NCI-H146 treated with DMSO at 0.1 percent for 48 hours (cell line): ENCODE results near the gene SLC39A11.
"Not testable (repeated sequence)": the region's sequence is repeated elsewhere in the genome, so short reads cannot be mapped to it uniquely, and the experiment has no call there.

Source experiments
- DNase-seq: peaks from one replicate; lab custom pipeline; 2025; ENCODE audit not compliant: unreplicated experiment; lab: John Stamatoyannopoulos, UW

The SLC39A11 gene

GRCh38 chr17:73111386-73111785 lies 18.9 kb upstream of the SLC39A11 start:
- DNase-seq, result no peak

- DNase-seq, result no peak
These were observed 14.7 kb upstream of the SLC39A11 start for GRCh38 chr17:73107191-73107590.

- no peak for DNase-seq
These were observed 12.9 kb upstream of the SLC39A11 start for GRCh38 chr17:73105431-73105830.

GRCh38 chr17:73104450-73104849 lies 12.0 kb upstream of the SLC39A11 start:
- DNase-seq, result no peak

DNA sequence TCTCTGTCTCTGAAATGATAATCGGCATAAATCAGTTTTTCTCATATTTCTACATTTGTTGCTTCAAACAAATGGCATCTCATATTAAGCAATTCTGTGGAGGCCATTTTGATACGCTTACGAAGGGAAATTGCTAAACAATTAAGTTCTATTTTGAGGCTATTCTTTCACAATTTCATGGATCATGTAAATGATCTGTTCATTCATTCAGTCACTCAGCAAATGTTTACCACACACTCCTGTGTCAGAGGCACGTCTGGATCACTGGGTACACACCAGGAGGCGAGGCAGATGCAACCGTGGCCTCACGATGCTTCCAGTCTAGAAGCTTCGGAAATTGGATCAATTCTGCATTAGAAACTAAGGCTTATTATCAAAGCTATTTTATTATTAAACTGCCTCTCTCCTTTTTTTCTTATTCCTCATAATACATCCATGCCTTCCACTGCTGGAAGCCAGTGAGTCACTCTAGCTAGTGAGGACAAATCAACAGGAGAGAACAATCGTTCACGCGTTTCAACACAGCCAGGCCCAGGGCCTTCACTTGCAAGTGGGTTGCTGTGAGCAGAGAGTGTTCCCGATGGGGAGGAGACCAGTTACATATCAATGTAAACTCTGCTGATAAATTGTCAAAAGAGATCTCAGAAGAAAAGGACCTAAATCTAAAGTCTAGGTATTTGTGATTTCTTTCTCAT lies 11.3 kb upstream of the SLC39A11 start:
- no peak for DNase-seq

- DNase-seq, result no peak
These were observed 8.5 kb upstream of the SLC39A11 start for GRCh38 chr17:73101031-73101430.

DNA sequence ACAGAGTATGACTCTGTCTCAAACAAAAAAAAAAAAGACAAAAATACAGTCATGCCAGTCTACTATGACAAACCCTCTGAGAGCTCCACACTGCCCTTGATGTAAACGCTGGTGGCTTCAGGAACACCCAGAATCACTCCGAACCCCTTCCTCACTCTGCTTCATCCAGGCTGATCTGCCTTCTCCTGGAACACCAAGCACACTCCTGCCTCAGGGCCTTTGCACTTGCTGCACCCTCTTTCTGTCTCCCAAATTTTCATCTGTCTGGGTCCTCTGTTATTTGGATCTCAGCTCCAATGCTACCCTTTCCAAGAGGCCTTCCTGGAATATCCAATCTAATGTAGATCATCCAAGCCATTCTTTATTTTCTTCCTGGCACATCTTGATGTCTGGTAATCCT lies 7.9 kb upstream of the SLC39A11 start:
- no peak for DNase-seq

DNA sequence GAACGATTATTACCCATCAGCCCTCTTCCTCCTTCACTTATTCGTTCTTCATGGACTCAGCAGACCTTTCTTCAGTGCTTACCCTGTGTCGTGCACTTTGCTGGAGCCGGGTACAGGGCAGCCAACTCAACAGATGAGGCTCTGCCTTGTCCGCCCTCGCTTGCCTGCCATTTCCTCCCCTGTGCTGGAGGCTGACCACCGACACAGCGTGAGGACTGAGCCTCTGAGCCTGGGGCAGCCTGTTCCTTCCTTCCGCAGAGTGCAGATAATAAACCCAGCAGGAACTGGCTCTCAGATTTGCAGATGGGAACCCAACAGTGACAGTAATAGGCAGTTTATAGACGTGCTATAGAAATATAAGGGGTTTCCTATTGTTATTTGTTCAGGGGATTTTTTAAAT lies 7.0 kb upstream of the SLC39A11 start:
- peak; percentile 77 for DNase-seq

DNA sequence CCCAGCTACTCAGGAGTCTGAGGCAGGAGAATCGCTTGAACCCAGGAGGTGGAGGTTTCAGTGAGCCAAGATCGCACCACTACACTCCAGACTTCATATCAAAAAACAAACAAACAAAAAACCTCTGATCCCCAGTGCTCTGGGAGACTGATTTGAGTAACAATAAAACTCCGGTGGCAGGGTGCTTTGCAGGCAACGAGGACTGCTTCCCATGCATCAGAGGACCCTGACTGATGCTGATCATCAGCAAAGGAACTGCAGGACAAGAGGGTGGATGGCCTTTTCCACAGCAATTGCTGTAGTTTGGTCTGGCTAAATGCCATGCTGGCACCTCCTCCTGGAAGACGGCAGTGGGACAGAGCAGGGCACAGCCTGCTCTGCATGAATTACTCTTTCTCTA lies 6.4 kb upstream of the SLC39A11 start:
- DNase-seq, result no peak

- DNase-seq, result not testable (repeated sequence)
These were observed 5.7 kb upstream of the SLC39A11 start for GRCh38 chr17:73097973-73098765.

- no peak for DNase-seq
These were observed 4.4 kb upstream of the SLC39A11 start for GRCh38 chr17:73096866-73097265.

DNA sequence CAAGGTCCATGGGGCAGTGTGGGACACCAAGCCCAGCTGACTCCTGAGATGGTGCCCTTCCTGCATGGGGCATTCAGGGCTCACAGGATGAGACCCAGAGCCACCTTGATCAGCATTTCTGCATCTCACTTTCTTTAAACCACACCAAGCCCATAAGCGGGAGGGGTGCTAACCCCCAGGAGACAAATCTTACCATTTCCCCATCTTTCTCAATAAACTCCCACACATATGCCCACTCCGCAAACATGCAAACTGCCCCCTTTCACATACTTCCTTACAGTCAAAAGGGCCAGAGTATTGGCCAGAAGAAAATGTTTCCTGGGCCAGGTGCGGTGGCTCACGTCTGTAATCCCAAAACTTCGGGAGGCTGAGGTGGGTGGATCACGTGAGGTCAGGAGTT lies 3.7 kb upstream of the SLC39A11 start:
- no peak for DNase-seq

GRCh38 chr17:73093286-73093685 lies 798 bp upstream of the SLC39A11 start:
- no peak for DNase-seq

DNA sequence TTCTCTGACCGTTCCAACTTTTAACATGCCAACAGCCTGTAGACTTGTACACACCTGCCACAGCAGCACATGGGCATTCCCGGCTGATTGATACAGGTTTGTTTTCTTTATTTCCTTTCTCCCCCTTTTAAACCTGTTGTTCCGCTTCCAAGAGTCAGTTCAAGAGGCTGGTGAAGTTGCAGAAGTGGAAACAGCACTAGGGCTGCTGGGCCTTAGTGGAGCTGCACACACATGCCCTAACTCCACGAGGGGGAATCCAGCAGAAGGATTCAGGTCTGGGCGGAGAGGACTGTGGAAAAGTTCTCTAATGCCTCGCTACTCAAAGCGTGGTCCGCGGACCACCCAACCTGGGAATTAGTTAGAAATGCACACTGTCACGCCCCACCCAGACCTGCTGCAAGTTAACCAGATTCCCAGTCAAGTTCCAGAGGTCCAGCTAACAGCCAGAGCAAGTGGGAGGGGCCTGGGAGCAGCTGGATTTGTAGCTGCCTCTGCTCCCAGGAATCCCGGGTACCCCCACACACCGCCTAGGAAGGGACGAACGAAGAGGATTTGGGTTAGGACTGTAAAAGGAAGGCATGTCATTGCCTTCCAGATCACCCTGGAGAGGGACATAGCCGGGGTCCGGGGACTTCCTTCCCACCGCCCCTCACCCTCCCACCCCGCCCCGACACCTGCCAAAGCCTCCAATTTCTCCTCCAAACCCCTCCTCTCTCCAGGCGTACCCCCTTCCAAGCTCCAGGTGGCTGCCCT lies 542 bp downstream of the SLC39A11 start:
- DNase-seq, result peak; percentile 26

GRCh38 chr17:73091410-73091769 lies 1.1 kb downstream of the SLC39A11 start:
- no peak for DNase-seq

- DNase-seq, result no peak
These were observed 1.9 kb downstream of the SLC39A11 start for GRCh38 chr17:73090396-73091202.

- no peak for DNase-seq
These were observed 2.9 kb downstream of the SLC39A11 start for GRCh38 chr17:73089322-73090317.

DNA sequence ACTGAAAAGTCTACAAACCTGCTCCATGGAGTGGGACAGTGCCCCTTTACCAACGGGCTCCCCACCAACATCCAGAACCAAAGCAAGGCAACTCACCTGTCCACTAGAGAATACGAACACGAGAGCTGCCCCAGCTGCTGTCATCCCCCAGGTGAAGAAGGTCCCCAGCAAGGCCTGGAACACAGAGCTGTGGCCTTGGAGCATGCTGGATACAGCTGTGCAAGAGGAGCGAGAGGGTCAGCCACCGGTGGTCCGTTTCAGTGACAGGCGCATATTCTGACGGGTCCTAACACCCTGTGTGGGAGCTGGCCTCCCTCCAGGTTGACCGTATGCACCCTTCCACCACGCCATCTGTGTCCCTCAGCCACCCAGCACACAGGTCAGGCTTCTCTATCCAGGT lies 3.9 kb downstream of the SLC39A11 start:
- no peak for DNase-seq

GRCh38 chr17:73083432-73083831 lies 9.1 kb downstream of the SLC39A11 start:
- DNase-seq, result no peak

- DNase-seq, result no peak
These were observed 17.9 kb downstream of the SLC39A11 start for GRCh38 chr17:73074566-73074965.
